HepG2 (cell line): ENCODE data around the gene CHMP6. TPM values are rescaled to one million over a fixed set of nuclear protein-coding genes. Genes with fewer than 3 reads are reported as not detected.
A peak's percentile ranks its signal among the peaks of the same experiment; 100 is the strongest.

ENCODE experiments used
- AGO1 ChIP-seq: fragments of 200-400 bp; formaldehyde crosslinking; IDR thresholded peaks from 2 replicates; pipeline ENCODE4 v1.6.1; 2017; ENCODE audit warnings: mild to moderate bottlenecking, low read depth, low read length, moderate library complexity; ENCODE audit not compliant: poor library complexity, severe bottlenecking
- BRCA1 ChIP-seq: sonication (generic); formaldehyde crosslinking; IDR thresholded peaks from 2 replicates; pipeline ENCODE4 v1.4.0; 2020; ENCODE audit warnings: missing genetic modification reagents
- CAMTA2 ChIP-seq: sonication (generic); formaldehyde crosslinking; IDR thresholded peaks from 2 replicates; pipeline ENCODE4 v1.4.0; 2020; ENCODE audit warnings: mild to moderate bottlenecking, missing genetic modification reagents, borderline replicate concordance
- FIP1L1 ChIP-seq: fragments of 200-400 bp; formaldehyde crosslinking; IDR thresholded peaks from 2 replicates; pipeline ENCODE4 v1.6.1; 2018; ENCODE audit warnings: low read depth, mild to moderate bottlenecking, low read length, moderate library complexity, borderline replicate concordance; ENCODE audit not compliant: insufficient read depth
- FOXP1 ChIP-seq, 2 experiments: fragments of 450-650 bp in 1 of 2; IDR thresholded peaks; 2 replicates each; pipeline ENCODE4 v1.6.1; 2017 to 2018; ENCODE audit warnings: antibody characterized with exemption in 1 of 2
- KDM4B ChIP-seq: sonication (generic); formaldehyde crosslinking; IDR thresholded peaks from 2 replicates; pipeline ENCODE4 v1.4.0; 2020; ENCODE audit warnings: missing genetic modification reagents
- KLF9 ChIP-seq: IDR thresholded peaks from 2 replicates; pipeline ENCODE4 v1.6.1; 2016; ENCODE audit warnings: low read depth
- MED13 ChIP-seq: sonication (generic); formaldehyde crosslinking; IDR thresholded peaks from 2 replicates; pipeline ENCODE4 v1.5.0; 2020; ENCODE audit warnings: missing genetic modification reagents
- MTF1 ChIP-seq: sonication (generic); formaldehyde crosslinking; IDR thresholded peaks from 2 replicates; pipeline ENCODE4 v1.5.0; 2020; ENCODE audit warnings: missing genetic modification reagents
- SOX13 ChIP-seq, 3 experiments: fragments of 450-650 bp in 1 of 3; sonication (generic) in 1 of 3; formaldehyde crosslinking in 1 of 3; IDR thresholded peaks in 2 of 3; conservative IDR thresholded peaks in 1 of 3; 2 replicates each; pipeline versions ENCODE4 v1.5.0 to v1.6.1; 2016 to 2020; ENCODE audit warnings: antibody characterized with exemption in 1 of 3, mild to moderate bottlenecking in 1 of 3, missing compliant biosample characterization in 1 of 3, missing genetic modification reagents in 1 of 3, moderate library complexity in 1 of 3
- ZFP36L1 ChIP-seq: sonication (generic); formaldehyde crosslinking; IDR thresholded peaks from 2 replicates; pipeline ENCODE4 v1.8.0; 2022; ENCODE audit warnings: mild to moderate bottlenecking, missing genetic modification reagents, moderate library complexity
- ZNF230 ChIP-seq: sonication (generic); formaldehyde crosslinking; IDR thresholded peaks from 2 replicates; pipeline ENCODE4 v1.4.0; 2020; ENCODE audit warnings: mild to moderate bottlenecking, missing genetic modification reagents
- ZNF570 ChIP-seq: sonication (generic); formaldehyde crosslinking; IDR thresholded peaks from 2 replicates; pipeline ENCODE4 v1.4.0; 2020; ENCODE audit warnings: mild to moderate bottlenecking, missing genetic modification reagents, borderline replicate concordance
- polyA plus RNA-seq, 8 experiments: library from polyadenylated mRNA; depleted of rRNA in 3 of 8; stranded (reverse) in 7 of 8; unstranded in 1 of 8; fragments of >200 nt; fragmentation: Illumina TruSeq in 4 of 8; extraction: Trizol in 4 of 8; gene quantifications; 2 replicates each; pipeline versions ENCODE4 v1.2.1 to v1.2.3, GENCODE V29; 2011 to 2016; ENCODE audit warnings: low read depth in 4 of 8, missing spikeins in 1 of 8, mixed read lengths in 1 of 8; ENCODE audit not compliant: insufficient read depth in 1 of 8
- total RNA-seq, 5 experiments: library from RNA; depleted of rRNA; stranded (reverse); fragments of >200 nt; fragmentation: Illumina TruSeq; extraction: Trizol; gene quantifications; 2 replicates each; pipeline ENCODE4 v1.2.3, GENCODE V29; 2016; ENCODE audit warnings: low read depth in 1 of 5
- TF ChIP-seq, protein P1 (sequence below): sonication (generic); formaldehyde crosslinking; IDR thresholded peaks from 2 replicates; pipeline ENCODE4; 2020; ENCODE audit warnings: missing genetic modification reagents, mild to moderate bottlenecking, borderline replicate concordance
- TF ChIP-seq, protein P2 (sequence below): IDR thresholded peaks from 2 replicates; pipeline ENCODE4 v1.6.1; 2012; ENCODE audit warnings: inconsistent platforms
- TF ChIP-seq, protein P3 (sequence below): sonication (generic); formaldehyde crosslinking; IDR thresholded peaks from 2 replicates; pipeline ENCODE4 v1.4.0; 2020; ENCODE audit warnings: missing genetic modification reagents, low read depth, mild to moderate bottlenecking, borderline replicate concordance
- TF ChIP-seq, protein P4 (sequence below): sonication (generic); formaldehyde crosslinking; IDR thresholded peaks from 2 replicates; pipeline ENCODE4 v1.5.1; 2020; ENCODE audit warnings: missing genetic modification reagents, mild to moderate bottlenecking, borderline replicate concordance
- TF ChIP-seq, protein P5 (sequence below): sonication (generic); formaldehyde crosslinking; IDR thresholded peaks from 2 replicates; pipeline ENCODE4 v1.4.0; 2020; ENCODE audit warnings: mild to moderate bottlenecking, missing genetic modification reagents

Gene CHMP6
- total and polyA plus RNA-seq, 2 of the 13 experiments (the other 11 are each of a cell fraction or from before 2014, with no cell fraction given) = 11.1 to 24.2 TPM

DNA sequence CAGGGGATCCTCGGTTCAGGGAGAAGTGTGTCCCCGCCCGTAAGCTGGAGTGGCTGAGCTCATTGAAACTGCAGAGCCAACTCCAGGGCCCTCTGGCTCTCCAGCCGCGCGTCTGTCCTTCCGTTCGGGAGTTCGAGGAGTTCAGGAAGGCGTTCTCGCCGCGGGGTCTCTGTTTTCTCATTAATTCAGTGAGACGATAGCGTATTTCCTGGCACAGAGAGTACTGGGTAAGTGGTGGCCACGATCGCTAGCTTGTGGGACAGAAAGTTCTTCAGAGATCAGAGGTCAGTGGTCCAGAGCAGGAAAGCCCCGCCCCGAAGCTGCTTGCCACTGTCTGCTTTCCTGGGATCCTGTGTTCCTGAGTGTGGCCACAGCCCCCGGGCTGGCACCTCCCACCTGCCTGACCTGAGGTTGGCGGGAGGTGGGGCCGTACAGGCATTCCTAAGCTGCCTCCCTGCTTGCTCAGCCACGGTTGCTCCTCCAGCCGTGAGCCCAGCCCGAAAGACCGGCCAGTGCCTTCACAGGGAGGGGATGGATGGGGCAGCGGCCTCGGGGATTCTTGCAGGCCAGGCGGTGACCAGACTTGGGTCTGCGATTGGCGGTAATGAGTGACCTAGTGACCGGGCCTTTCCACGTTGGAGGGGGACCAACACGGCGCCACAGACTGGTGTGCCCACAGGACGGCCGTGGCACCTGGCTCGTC lies 52.2 kb downstream of the CHMP6 start (continued):
- TF ChIP-seq, protein P1, sequence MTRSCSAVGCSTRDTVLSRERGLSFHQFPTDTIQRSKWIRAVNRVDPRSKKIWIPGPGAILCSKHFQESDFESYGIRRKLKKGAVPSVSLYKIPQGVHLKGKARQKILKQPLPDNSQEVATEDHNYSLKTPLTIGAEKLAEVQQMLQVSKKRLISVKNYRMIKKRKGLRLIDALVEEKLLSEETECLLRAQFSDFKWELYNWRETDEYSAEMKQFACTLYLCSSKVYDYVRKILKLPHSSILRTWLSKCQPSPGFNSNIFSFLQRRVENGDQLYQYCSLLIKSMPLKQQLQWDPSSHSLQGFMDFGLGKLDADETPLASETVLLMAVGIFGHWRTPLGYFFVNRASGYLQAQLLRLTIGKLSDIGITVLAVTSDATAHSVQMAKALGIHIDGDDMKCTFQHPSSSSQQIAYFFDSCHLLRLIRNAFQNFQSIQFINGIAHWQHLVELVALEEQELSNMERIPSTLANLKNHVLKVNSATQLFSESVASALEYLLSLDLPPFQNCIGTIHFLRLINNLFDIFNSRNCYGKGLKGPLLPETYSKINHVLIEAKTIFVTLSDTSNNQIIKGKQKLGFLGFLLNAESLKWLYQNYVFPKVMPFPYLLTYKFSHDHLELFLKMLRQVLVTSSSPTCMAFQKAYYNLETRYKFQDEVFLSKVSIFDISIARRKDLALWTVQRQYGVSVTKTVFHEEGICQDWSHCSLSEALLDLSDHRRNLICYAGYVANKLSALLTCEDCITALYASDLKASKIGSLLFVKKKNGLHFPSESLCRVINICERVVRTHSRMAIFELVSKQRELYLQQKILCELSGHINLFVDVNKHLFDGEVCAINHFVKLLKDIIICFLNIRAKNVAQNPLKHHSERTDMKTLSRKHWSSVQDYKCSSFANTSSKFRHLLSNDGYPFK = 0 out of 2 replicates have a peak, but pooled peaks have one; percentile 2
- TF ChIP-seq, protein P2, sequence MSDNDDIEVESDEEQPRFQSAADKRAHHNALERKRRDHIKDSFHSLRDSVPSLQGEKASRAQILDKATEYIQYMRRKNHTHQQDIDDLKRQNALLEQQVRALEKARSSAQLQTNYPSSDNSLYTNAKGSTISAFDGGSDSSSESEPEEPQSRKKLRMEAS = peak; percentile 52
- TF ChIP-seq AGO1 (no peak), MED13 (peak; percentile 19; the same call in 1 of the 2 replicates), ZNF230 (CRISPR knock-in tag) (0 out of 2 replicates have a peak, but pooled peaks have one; percentile 64), MTF1 (CRISPR knock-in tag) (no peak), FOXP1 (IDR thresholded peaks at IDR 0.05) (no peak), FOXP1 (CRISPR knock-in tag; IDR thresholded peaks at IDR 0.05) (no peak; the same call in 1 of the 2 replicates), CAMTA2 (CRISPR knock-in tag) (no peak), ZNF570 (CRISPR knock-in tag) (no peak), KLF9 (CRISPR knock-in tag) (0 out of 2 replicates have a peak, but pooled peaks have one; percentile 24), FIP1L1 (no peak), KDM4B (CRISPR knock-in tag) (no peak), BRCA1 (CRISPR knock-in tag) (peak; percentile 16; the same call in 1 of the 2 replicates), ZFP36L1 (CRISPR knock-in tag) (no peak; the same call in 1 of the 2 replicates), SOX13 (IDR thresholded peaks at IDR 0.05) (no peak), SOX13 (CRISPR knock-in tag; conservative IDR thresholded peaks at IDR 0.05 in 1 of 2, IDR thresholded peaks at IDR 0.05 in 1 of 2) (peak in 1 of 2 experiments; percentile 70; a peak in 1 of 4 replicates)
- TF ChIP-seq, protein P3, sequence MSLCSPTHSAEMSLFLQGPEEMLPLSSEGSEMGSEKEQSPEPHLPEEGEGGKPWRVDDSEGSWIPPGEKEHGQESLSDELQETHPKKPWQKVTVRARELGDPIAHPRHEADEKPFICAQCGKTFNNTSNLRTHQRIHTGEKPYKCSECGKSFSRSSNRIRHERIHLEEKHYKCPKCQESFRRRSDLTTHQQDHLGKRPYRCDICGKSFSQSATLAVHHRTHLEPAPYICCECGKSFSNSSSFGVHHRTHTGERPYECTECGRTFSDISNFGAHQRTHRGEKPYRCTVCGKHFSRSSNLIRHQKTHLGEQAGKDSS (CRISPR knock-in tag) = no peak; the same call in 1 of the 2 replicates
- TF ChIP-seq, protein P4, sequence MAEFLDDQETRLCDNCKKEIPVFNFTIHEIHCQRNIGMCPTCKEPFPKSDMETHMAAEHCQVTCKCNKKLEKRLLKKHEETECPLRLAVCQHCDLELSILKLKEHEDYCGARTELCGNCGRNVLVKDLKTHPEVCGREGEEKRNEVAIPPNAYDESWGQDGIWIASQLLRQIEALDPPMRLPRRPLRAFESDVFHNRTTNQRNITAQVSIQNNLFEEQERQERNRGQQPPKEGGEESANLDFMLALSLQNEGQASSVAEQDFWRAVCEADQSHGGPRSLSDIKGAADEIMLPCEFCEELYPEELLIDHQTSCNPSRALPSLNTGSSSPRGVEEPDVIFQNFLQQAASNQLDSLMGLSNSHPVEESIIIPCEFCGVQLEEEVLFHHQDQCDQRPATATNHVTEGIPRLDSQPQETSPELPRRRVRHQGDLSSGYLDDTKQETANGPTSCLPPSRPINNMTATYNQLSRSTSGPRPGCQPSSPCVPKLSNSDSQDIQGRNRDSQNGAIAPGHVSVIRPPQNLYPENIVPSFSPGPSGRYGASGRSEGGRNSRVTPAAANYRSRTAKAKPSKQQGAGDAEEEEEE (CRISPR knock-in tag) = peak; percentile 48; the same call in 1 of the 2 replicates
- TF ChIP-seq, protein P5, sequence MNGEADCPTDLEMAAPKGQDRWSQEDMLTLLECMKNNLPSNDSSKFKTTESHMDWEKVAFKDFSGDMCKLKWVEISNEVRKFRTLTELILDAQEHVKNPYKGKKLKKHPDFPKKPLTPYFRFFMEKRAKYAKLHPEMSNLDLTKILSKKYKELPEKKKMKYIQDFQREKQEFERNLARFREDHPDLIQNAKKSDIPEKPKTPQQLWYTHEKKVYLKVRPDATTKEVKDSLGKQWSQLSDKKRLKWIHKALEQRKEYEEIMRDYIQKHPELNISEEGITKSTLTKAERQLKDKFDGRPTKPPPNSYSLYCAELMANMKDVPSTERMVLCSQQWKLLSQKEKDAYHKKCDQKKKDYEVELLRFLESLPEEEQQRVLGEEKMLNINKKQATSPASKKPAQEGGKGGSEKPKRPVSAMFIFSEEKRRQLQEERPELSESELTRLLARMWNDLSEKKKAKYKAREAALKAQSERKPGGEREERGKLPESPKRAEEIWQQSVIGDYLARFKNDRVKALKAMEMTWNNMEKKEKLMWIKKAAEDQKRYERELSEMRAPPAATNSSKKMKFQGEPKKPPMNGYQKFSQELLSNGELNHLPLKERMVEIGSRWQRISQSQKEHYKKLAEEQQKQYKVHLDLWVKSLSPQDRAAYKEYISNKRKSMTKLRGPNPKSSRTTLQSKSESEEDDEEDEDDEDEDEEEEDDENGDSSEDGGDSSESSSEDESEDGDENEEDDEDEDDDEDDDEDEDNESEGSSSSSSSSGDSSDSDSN (CRISPR knock-in tag) = peak; percentile 59
